ENCODE results near the gene DMRTB1.

Gene DMRTB1

DNA sequence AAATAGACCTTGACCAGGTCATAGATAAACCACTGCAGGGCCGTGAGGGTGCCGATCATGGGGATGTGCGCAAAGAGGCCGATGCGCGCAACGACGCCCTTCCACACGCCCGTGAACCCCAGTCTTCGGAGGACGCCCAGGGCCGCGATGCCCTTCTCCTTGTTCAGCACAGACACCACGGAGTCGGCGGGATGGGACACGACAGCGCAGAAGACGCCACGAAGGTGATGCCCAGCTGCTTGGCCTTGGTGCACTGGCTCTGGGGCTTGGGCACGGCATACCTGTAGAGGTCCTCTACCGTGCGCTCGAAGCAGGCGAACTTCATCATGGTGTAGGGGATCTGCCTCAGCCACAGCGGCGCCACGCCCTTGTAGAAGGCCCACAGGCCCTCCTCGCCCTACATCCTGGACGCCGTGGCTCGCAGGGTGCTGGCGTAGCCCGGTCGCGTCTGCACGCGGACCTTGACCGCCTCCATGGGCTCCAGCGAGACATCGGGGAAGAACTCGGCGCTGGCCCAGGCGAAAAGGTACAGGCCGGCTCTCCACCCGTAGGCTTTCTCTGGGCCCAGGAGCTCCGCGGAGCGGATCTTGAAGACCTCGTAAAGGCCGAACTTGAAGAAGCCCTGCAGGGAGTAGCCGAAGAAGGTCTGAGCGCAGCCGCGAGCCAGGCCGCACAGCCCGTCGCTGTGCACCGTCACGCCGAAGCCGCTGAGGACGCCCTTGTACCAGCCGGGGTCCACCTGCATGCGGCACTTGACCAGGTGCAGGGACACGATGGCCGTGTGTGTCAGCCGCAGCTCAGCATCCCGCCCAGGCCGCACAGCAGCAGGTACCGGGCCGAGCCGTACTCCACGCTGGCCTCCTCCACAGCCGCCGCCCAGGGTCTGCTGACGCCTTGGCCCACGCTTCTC lies 20.5 kb upstream of the DMRTB1 start:
- DNase-seq = no peak

DNA sequence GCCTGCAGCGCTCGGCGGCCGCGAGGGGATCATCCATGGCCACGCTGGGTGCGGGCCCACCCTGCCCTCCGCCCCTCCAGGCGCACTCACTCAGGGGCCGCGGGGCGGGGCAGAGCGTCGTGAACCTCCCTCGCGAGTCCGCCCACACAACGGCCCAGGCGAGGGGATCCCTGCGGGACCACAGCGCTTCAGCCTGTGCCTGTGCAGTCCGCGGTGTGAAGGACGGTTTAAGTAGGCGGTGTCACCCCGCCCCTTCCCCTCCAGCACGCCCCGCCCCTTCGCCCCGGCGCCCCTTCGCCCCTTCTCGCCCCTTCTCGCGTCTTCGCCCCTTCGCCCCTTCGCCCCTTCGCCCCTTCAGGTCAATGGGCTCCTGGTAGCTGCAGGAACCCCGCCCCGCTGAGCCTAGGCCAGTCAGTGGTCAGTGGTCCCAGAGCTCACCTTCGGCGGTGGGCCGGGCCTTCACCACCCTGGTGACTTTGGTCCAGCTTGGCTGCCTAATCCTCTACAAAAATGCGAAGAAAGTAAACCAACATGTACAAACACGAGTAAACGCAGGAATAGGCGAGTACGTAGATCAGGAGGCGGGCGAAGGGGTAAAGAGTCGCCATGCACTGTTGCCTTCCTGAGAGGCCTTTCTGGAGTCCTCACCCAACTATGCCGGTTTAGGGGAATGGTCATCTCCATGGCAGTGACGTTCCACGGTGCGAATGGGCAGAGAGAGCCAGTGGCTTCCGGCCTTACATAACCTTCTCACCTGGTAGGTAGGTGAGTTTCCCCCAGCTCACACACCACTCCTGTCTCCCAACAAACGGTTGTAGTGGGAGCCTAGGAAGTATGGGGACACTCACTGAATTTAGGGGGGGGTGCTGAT lies 19.6 kb upstream of the DMRTB1 start:
- DNase-seq = no peak

DNA sequence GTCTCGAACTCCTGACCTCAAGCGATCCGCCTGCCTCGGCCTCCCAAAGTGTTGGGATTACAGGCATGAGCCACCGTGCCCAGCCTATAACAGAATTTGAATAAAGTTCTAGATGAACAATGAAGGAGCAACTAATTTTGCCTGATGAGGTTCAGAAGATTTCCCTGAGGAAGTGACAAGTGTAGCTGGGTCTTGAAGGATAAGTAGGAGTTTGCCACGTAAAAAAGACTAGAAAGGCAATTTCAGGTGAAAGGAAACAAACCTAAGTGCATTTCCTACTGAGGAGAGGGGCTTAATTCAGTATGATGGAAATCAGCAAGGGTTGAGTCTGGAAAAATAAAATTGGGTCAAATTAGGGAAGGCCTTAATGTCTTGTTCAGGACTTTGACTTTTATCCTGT lies 18.6 kb upstream of the DMRTB1 start:
- no peak for DNase-seq

DNA sequence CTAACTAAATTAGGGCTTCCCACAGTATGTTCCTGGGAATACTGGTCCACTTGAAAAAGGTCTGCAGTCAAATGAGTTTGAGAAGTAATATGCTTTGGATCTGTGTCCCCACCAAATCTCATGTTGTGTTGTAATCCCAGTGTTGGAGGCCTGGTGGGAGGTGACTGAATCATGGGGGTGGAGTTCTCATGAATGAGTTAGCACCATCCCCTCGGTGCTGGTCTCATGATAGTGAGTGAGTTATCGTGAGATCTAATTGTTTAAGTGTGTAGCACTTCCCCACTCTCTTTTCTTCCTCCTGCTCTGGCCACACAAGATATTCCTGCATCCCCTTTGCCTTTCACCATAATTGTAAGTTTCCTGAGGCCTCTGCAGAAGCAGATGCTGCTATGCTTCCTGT lies 16.9 kb upstream of the DMRTB1 start:
- DNase-seq = no peak

DNA sequence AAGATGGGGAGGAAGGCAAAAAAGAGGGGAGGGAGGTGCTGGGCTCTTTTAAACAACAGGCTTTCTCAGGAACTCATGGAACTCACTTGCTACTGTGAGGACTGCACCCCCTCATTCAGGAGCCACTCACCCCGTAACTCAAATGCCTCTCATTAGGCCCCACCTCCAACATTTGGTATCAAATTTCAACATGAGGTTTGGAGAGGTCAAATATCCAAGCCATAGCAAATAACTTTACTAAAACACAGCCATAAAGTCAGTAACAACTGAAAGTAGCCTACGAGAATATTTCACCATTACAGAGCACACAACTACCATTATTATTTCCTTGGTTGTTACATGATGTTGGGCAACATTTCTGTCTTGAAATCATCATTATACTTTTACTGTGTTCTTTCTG lies 13.1 kb upstream of the DMRTB1 start:
- no peak for DNase-seq

DNA sequence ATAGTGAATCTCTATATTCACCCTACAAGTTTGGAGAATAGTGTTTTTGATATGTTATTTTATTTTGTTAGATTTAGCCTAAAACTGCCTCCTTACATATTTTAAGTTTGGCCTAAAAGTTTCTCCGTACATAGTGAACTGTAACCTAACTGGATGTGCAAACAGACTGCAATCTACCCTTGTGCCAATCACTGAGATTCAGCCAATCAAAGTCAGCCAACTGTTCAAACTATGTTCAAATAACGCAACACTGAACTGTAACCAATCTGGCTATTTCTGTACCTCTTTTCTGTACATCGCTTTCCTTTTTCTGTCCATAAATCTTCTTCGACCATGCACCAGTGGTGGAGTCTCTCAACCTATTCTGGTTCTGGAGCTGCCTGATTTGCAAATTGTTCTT lies 11.8 kb upstream of the DMRTB1 start:
- DNase-seq = no peak

DNA sequence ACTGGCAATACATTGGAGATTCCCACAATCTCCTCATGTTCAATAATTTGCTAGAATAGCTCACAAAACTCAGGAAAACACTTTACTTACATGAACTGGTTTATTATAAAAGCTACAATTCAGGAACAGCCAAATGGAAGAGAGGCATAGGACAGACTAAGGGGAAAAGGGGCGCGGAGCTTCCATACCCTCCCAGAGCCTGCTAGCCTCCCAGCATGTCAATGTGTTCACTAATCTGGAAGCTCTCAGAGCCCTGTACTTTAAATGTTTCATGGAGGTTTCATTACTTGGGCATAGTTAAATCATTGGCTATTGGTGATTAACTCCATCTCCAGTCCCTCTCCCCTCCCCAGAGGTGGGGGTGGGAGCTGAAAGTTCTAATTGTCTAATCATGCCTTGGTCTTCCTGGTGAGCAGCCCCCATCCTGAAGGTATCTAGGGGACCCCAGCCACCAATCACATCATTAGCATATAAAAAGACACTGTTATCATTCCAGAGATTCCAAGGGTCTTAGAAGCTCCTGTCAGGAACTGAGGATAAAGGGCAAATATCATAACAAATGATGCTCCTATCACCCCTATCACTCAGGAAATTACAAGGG lies 10.9 kb upstream of the DMRTB1 start:
- no peak for DNase-seq

DNA sequence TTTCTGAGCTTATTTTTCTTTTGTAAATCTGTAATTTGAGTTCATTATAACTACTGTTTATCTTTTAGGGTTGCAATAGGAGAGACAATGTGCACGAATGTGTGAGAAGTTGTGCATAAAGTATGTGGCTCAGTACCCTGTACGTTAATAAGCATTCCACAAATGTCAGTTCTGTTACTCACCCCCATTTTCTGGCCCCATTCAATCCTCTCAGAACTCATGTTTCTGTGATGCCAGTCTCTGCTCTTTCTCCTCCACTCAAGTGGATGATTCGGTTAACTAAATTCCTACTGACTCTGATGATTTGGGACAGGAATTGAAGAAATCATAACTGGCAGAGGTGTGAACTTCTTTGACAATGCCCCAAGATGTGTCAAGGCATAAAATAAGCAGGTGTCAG lies 10.2 kb upstream of the DMRTB1 start:
- DNase-seq = no peak

DNA sequence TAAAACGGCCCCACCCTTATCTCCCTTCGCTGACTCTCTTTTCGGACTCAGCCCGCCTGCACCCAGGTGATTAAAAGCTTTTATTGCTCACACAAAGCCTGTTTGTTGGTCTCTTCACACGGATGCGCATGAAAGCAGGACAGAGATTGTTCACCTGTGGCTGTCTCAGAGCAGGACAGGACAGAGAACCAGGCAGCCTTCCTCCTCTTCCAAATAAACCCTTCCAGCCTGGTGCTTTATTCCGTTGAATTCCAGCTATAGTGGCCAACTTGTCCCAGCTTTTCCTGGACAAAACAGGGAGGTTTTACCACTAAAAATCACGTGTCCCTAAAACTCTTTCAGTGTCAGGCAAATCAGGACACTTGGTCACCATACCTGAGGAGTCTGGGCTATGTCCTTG lies 9.5 kb upstream of the DMRTB1 start:
- no peak for DNase-seq

DNA sequence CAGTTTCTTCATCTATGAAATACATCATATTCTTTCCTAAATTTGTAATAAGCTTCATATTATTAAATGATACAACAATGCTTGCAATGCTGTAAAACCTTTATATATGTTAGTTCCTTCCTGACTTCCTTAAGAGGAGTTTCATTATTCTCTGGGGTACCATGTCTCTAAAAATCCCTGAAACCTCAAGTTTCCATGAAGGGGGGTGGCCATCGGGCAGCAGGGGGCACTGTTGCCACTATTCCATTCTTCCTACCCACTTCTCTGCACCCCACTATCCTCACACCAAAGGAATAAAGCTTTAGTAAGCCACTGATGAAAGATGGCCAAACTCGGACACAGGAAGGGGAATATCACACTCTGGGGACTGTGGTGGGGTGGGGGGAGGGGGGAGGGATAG lies 9.0 kb upstream of the DMRTB1 start:
- DNase-seq = no peak

DNA sequence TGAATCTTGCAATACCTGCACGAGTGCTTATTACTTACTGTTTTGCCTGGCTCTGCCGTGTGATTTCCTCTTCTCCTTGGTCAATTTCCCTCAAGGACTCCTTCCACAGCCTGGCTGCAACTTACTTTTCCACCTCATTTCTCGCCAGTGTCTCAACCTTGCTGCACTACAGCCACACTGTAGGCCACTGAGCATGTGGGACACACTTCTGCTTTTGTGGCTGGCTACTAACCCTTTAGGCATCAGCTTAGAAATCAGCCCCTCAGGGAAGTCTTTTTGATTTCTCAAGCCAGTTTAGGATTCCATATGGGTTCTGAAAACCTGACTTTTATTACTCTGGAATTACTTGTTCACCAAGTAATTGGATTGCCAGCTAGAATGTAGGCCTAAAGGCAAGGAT lies 5.2 kb upstream of the DMRTB1 start:
- DNase-seq = no peak

DNA sequence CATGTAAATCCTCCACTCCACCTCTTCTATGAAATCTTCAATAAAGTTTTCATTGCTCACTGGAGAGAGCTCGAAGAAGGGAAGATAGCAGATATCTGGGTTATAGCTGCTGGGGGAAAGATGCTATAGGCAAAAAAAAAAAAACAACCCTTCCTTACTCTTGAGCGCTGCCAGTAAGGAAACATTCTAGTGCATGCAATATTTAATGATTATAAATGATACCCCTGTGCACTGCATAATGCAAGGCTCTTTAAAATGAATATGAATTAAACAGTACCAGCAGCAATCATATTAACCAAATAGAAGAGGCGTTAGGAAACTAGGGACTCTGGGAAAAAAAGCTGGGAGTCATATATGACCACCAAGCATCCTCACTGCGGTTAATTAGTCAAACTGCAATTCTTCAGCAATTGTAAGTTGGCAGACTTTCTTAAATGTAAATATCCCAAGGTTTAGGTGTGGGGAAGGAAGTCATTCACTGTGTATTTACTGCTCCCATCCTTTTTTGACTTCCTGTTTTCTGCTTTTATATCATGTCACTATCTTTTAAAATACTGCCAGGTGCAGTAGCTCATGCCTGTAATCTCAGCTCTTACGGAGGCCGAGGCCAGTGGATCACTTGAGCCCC lies 3.7 kb upstream of the DMRTB1 start:
- no peak for DNase-seq

DNA sequence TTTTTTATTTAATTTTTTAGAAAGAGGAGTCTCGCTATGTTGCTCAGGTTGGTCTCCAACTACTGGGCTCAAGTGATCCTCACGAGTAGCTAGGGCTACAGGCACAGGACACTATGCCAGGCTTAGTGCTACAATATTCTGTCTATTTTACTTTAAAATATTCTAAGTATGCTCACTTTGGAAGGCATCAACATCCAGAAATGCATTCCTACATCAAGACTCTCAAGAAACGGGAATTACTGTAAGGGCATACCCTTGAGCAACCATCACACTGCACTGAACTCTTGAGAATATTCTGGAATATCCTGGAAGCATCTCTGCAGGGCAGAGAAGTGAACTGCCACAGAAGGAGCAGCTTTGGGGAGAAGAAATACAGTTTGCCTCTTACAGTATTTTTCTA lies 565 bp upstream of the DMRTB1 start:
- no peak for DNase-seq

DNA sequence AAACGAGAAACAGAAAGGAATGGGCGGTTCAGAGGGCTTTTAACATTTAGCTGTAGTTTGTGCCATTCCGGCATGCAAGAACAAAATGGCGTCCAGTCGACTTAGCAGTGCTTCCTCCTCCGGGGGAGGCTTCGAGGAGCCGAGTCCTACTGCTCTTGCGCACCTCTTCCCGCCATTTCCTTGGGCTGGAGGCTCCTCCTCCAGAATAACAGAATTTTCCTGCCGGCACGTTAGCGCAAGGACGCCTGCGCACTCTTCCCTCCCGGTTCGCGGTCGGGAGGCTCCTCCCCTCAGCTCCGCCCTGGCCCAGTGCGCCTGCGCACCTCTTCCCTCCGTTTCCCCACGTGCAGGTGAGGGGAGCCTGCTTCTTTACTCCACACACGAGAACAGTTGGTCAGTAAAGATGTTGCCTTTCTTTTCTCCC lies 1.0 kb downstream of the DMRTB1 start:
- DNase-seq = no peak

DNA sequence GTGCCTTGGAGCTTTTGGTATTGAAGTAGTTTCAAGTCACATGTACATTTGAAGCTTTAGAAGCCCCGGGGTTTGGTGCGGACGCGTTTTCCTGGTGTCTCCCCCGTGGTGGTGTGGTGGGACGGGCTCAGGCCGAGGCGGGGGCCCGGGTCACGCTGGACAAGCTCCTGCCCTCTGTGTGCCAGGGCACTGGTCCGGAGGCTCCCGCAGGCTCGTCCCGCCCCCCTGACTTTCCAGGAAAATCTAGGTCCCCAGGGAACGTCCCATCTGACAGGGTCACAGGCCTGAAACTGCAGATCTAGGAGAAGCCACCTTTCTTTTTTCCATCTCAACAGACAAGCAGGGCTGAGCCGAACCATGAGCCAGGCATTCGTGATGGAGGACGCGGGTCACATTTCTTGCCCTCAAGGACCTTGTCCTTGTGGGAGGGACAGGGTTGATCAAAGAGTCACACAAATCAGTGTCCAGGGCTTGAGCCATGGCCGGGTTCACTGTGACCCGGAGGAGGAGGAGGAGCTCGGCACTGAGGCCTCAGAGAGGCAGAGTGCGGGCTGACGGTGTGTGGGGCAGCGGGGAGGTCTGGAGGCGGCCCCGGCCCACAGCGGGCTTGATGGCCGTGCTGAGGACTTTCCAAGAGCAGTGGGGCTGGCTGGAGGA lies 1.6 kb downstream of the DMRTB1 start:
- no peak for DNase-seq

DNA sequence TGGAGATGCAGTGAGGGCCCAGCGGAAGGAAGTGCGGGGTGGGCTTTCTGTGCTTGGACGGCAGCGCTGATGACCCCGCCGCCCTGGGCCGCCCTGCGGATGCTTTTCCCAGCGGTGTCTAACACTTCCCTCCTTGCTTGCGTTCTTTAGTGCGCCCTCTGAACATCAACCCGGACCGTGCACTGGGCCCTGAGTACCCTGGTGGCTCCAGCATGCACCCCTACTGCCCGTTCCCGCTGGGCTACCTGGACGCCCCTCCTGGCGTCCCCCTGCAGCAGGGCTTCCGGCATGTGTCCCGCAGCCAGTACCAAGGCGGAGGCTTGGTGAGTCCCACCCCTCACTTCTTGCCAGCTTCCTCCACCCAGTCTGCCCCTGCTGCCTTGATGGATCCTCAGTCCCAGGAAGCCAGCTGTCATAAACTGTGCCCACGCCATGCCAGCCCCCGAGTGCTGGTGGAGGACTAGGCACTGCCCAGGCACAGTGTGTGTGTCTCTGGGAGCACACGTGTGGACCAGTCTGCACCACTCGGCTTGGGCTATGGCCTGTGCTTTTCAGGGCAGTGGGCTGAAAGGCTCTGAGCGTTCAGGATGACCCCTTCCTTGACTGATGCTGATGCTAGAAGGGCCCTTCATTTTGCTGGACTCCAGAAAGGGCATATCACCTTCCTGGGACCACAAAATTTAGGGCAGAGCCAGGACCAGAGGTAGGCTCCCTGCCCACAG lies 2.3 kb downstream of the DMRTB1 start:
- DNase-seq = no peak

DNA sequence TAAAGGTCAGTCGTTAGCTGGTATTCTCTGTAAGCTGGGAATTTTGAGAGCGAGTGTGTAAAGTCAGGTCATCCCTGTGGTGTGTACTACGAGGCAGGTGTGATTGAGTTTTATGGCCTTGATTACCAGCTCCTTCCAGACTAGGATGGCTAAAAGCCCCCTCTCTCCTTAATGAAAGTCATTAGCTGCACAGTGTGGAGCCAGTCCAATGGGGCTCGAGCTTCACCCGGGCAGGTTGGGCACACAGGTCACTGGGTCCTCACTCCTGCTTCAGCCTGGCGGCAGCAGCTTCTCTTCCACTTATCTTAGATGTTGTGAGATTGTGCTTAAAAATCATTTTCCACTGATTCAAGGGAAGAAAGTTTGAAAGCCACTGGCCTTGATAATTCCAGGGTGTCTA lies 3.0 kb downstream of the DMRTB1 start:
- no peak for DNase-seq

DNA sequence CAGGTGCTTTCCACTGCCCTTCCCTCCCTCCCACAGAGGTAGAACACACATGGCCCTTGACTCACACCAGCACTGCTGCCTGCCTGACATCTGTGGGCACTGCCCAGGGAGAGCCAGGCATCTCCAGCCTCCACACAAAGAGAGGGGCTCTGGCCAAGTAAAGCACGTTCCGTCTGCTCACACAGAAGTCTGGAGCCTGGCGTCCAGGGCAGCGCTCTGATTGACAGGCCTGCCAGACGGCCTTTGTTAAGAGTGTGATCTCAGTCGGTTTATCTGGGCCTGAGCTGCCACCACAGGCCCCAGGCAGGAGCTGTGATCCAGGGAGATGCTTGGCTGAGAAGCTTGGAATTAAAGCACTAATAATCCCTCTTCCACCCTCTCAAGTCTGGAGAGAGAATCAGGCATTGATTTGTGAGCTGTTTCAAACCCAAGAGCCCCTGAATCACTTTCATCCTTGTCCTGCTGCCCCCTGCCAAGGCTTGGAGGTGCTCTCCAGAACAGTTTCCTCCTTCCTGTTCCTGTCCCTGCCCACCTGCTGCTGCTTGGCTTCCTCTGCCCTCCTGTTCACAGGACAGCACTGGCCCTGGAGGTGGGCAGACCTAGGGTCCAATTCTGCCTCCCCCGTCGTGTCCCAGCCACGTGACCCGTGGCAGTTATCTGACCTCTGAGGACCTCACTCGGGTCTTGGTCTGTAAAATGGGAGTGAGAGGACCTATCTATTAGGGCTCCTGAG lies 3.7 kb downstream of the DMRTB1 start:
- DNase-seq = no peak

DNA sequence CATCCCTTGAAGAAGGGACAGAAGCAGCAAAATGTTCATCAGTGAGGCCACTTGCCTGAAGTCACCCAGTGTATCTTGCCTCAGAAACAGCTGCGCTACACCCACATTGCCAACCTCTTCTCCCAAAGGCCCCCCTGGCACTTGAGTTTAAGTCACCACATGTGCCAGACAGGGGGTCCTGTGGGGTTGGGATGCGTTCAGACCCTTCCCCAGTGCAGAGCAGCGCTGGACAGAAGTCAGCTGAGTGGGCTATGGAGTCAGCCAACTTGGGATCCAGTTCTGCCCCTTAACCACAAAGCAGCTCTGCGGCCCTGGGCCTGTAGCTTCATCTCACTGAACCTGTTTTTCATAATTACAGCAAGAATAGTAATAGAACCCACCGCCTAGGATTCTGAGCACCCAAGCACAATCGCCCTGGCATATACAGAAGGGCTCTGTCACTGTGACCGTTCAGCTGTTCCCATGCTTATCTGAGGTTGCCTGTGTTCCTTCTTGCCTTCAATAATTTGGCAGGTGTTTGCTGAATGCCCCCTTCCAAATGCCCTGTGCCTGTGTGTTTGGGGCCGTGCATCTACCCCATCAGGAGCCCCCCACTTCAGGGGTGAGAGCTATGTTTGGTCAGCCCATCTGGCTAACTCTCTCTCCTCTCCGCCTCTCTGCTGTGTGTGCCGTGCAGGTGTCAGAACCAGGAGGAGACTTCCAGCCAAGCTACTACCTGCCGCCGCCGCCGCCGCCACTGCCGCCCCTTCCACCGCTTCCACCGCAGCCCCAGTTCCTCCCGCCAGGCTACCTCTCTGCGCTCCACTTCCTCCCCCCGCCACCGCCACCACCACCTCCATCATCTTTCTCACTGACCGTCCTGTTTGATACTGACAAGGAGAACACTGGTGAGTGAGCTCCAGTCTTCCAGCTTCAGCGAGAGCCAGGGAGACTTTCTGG lies 5.0 kb downstream of the DMRTB1 start:
- no peak for DNase-seq
